Transverse colon (tissue), 4 donors: ENCODE measurements around the gene RAI14. TPM values are rescaled to one million over a fixed set of nuclear protein-coding genes. Genes with fewer than 3 reads are reported as not detected.

Source experiments
- DNase-seq: peaks from one replicate; pipeline ENCODE4 v3.0.0-alpha.2; 2019
- H3K27ac ChIP-seq, 4 donors: fragments of 200-600 bp; sonication (generic); 2 replicates each; pipeline ENCODE4 v1.5.1; 2016 to 2018; ENCODE audit warnings: inconsistent platforms in 4 of 4
- H3K27me3 ChIP-seq: fragments of 200-600 bp; sonication (generic); 2 replicates; pipeline ENCODE4 v1.5.1; 2017; ENCODE audit warnings: inconsistent platforms
- H3K36me3 ChIP-seq, 4 donors: fragments of 200-600 bp; sonication (generic); 2 replicates each; pipeline ENCODE4 v1.5.1; 2017 to 2019; ENCODE audit warnings: inconsistent platforms in 4 of 4
- H3K4me1 ChIP-seq, 4 donors: fragments of 200-600 bp; sonication (generic); 2 replicates each; pipeline ENCODE4 v1.5.1; 2017 to 2020; ENCODE audit warnings: inconsistent platforms in 4 of 4
- H3K4me3 ChIP-seq, 4 donors: fragments of 200-600 bp; sonication (generic); 1 replicate in 1 of 4; 2 replicates in 3 of 4; pipeline versions ENCODE4 v1.5.1 to v1.6.1; 2017 to 2019; ENCODE audit warnings: inconsistent platforms in 4 of 4
- H3K9me3 ChIP-seq, 2 donors: fragments of 200-600 bp; sonication (generic); 2 replicates each; pipeline ENCODE4 v1.5.1; 2017 to 2019; ENCODE audit warnings: inconsistent platforms in 2 of 2
- CTCF ChIP-seq, 5 experiments: fragments of 200-600 bp in 3 of 5; fragments of 450-650 bp in 2 of 5; sonication (generic) in 3 of 5; IDR thresholded peaks; 1 replicate in 2 of 5; 2 replicates in 3 of 5; pipeline ENCODE4 v1.5.1; 2016 to 2017; ENCODE audit warnings: antibody characterized with exemption in 5 of 5, inconsistent platforms in 3 of 5, mild to moderate bottlenecking in 2 of 5, moderate library complexity in 1 of 5
- EP300 ChIP-seq: sonication (generic); formaldehyde crosslinking; IDR thresholded peaks from one replicate; pipeline ENCODE4 v1.6.1; 2017; ENCODE audit warnings: antibody characterized with exemption, low read depth
- POLR2A ChIP-seq: fragments of 450-650 bp; IDR thresholded peaks from one replicate; pipeline ENCODE4 v1.6.1; 2016; ENCODE audit warnings: antibody characterized with exemption, mild to moderate bottlenecking, moderate library complexity
- POLR2AphosphoS5 ChIP-seq, 3 donors: sonication (generic); formaldehyde crosslinking; IDR thresholded peaks; one replicate each; pipeline ENCODE4 v1.6.1; 2016; ENCODE audit warnings: antibody characterized with exemption in 3 of 3
- WGBS, 2 donors: methylation state at CpG; one replicate each; pipeline ENCODE4 v1.1.5; 2018; ENCODE audit warnings: low coverage in 1 of 2; 5-methylcytosine and 5-hydroxymethylcytosine counted together
- in situ Hi-C, 4 donors: fragments of 200-750 bp; cut with MboI; loops; one replicate each; pipeline versions ENCODE4 v1.15.0 to v1.15.1; 2017; ENCODE audit warnings: low sequenced_read_pairs in 3 of 4, low pct_ligation_motif_present in 1 of 4, low pct_unique_long_range_greater_than_20kb in 1 of 4
- intact Hi-C: fragments of 100-400 bp; cut with DNase I; formaldehyde crosslinking; loops from one replicate; pipeline ENCODE4 v1.15.1; 2023; ENCODE audit warnings: low total_unique reads
- total RNA-seq, 4 donors: library from RNA; depleted of rRNA; stranded (reverse); fragments of >200 nt; gene quantifications; one replicate each; pipeline ENCODE4 v1.1.0, GENCODE V29; 2016

Gene RAI14
- total RNA-seq, 4 donors from 2014 or later, result 13.9 to 18.3 (median 15.3) TPM

DNA sequence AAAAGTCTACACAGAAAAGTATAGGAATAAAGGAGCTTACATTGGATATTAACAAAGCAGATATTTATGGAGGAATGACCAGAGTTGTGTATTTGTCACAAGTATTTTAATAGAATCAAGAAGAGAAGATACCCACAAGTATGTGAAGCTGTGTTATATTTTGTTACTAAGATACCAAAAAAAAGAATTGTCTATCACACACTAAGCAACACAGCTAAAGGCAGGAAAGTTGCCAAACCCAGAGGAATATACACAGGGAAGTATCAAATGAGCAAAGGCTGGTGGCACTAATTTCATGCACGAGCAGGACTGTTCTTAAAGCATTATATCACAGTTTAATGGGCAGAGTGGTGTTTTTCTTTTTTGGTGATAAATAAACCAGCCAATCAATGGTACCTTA is 30.9 kb upstream of the RAI14 start:
- 68 to 82% methylated on average over 1 of the region's 1 CpG for WGBS, 2 donors
- no peaks in the 10 kb centered on the region for H3K27me3 ChIP-seq
- H3K36me3 ChIP-seq, result no peaks in the 10 kb centered on the region
- H3K27ac ChIP-seq, result no peak overlapping the region
- intact Hi-C loops, result no loop called here
- no peaks in the 10 kb centered on the region for H3K9me3 ChIP-seq
- in situ Hi-C loops, result no loop called here
- H3K4me3 ChIP-seq, result no peak overlapping the region
- TF ChIP-seq POLR2A (no peak), POLR2AphosphoS5 (IDR thresholded peaks at IDR 0.05) (no peak)
- H3K4me1 ChIP-seq, result peaks cover 0 to 2% (median 0%) of the 10 kb centered on the region in 4 donors
- no peak for DNase-seq

DNA sequence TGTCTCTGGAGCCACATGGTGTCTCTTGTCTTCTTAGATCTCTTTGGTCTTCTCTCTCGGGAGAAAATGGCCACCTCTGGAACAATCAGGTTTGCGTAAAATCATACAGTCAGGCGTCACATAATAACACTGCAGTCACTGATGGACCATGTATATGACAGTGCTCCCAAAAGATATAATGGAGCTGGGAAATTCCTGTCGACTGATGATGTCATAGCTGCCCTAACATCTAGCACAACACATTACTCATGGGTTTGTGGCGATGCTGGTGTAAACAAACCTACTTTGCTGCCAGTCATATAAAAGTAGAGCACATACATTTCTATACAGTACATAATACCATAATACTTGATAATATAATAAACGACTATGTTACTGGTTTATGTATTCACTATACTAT is 30.1 kb upstream of the RAI14 start:
- Histone ChIP-seq H3K9me3 (no peaks in the 10 kb centered on the region), H3K4me3 (no peak overlapping the region), H3K27ac (no peak overlapping the region), H3K4me1 (peaks cover 0 to 2% (median 0%) of the 10 kb centered on the region in 4 donors), H3K27me3 (no peaks in the 10 kb centered on the region), H3K36me3 (no peaks in the 10 kb centered on the region)
- in situ Hi-C loops (no loop called here), intact Hi-C loops (no loop called here)
- TF ChIP-seq EP300 (no peak), CTCF (IDR thresholded peaks at IDR 0.05) (no peak), POLR2A (no peak), POLR2AphosphoS5 (IDR thresholded peaks at IDR 0.05) (no peak)
- DNase-seq, result no peak
- WGBS, 2 donors, result 53 to 69% methylated on average over 6 of the region's 6 CpGs

- H3K27me3 ChIP-seq, result no peaks in the 10 kb centered on the region
- H3K4me3 ChIP-seq, result no peak overlapping the region
- no peak for TF ChIP-seq POLR2AphosphoS5 (IDR thresholded peaks at IDR 0.05)
- TF ChIP-seq CTCF (IDR thresholded peaks at IDR 0.05), result no peak
- TF ChIP-seq EP300, result no peak
- TF ChIP-seq POLR2A, result no peak
- H3K4me1 ChIP-seq, result peaks cover 0 to 2% (median 0%) of the 10 kb centered on the region in 4 donors
- H3K27ac ChIP-seq, result no peak overlapping the region
- 78 to 79% methylated on average over 3 to 5 of the region's 5 CpGs for WGBS, 2 donors
- DNase-seq, result no peak
- H3K9me3 ChIP-seq, result no peaks in the 10 kb centered on the region
- H3K36me3 ChIP-seq, result no peaks in the 10 kb centered on the region
- in situ Hi-C loops (no loop called here), intact Hi-C loops (no loop called here)
Measured at GRCh38 chr5:34626751-34627150, 29.4 kb upstream of the RAI14 start.

- no peak for TF ChIP-seq POLR2A
- Histone ChIP-seq H3K27me3 (no peaks in the 10 kb centered on the region), H3K4me3 (no peak overlapping the region), H3K9me3 (no peaks in the 10 kb centered on the region), H3K4me1 (no peaks in the 10 kb centered on the region), H3K27ac (no peak overlapping the region), H3K36me3 (no peaks in the 10 kb centered on the region)
- WGBS, 2 donors, result 14 to 28% methylated on average over 1 of the region's 1 CpG
- intact Hi-C loops, result no loop called here
- DNase-seq, result no peak
- in situ Hi-C loops, result no loop called here
Measured at GRCh38 chr5:34627794-34628193, 28.3 kb upstream of the RAI14 start.

DNA sequence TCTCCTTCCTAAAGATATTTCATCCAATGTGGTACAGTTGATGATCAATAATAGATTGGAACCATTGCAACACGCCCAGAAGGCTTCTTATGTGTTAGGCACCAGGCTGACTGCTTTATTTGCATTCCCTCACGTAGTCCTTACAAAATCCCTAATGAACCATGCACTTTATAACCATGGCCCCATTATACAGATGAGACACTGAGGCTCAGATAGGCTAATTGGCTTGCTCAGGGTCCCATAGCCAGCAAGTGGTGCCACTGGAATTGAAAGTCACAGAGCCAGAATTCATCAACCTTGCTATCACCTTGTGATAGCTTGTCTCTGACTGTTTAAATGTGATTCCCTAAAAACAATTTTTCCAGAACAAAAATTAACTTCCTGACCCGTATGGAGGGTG is 27.8 kb upstream of the RAI14 start:
- intact Hi-C loops, result no loop called here

More for the DNA sequence above, 27.8 kb upstream of the RAI14 start:
- Histone ChIP-seq H3K36me3 (no peaks in the 10 kb centered on the region), H3K27ac (no peak overlapping the region), H3K27me3 (no peaks in the 10 kb centered on the region), H3K9me3 (no peaks in the 10 kb centered on the region), H3K4me1 (no peaks in the 10 kb centered on the region), H3K4me3 (no peak overlapping the region)
- in situ Hi-C loops, result no loop called here
- no peak for TF ChIP-seq POLR2AphosphoS5 (IDR thresholded peaks at IDR 0.05)
- no peak for TF ChIP-seq POLR2A
- no peak for TF ChIP-seq CTCF (IDR thresholded peaks at IDR 0.05)
- no peak for TF ChIP-seq EP300
- DNase-seq, result no peak
- WGBS, 2 donors, result 73 to 75% methylated on average over 3 of the region's 3 CpGs
